Activated T-cell treated with anti-CD3 and anti-CD28 coated beads, Interleukin-2, amount 50 U/mL, for 72 hours (primary cell): ENCODE results near the gene MTRF1L. TPM values are rescaled to one million over a fixed set of nuclear protein-coding genes. Genes with fewer than 3 reads are reported as not detected.
A peak's percentile ranks its signal among the peaks of the same experiment; 100 is the strongest.

Experiments used
- ATAC-seq, 2 donors: fragments of 150-1000 bp; cut with Tn5 transposase; replicated peaks in 1 of 2; 2 replicates each; pipeline ENCODE4 v1.10.0; 2021; ENCODE audit warnings: moderate library complexity in 2 of 2, mild to moderate bottlenecking in 1 of 2
- DNase-seq, 2 donors: peaks; one replicate each; pipeline ENCODE4 v3.0.0; 2021 to 2022; ENCODE audit warnings: mixed read lengths in 1 of 2
- H3K27ac Mint-ChIP-seq: one replicate; pipeline ENCODE4 v1.8.0; 2022; ENCODE audit warnings: mild to moderate bottlenecking, moderate library complexity, mixed read lengths
- H3K27me3 Mint-ChIP-seq: one replicate; pipeline ENCODE4 v1.8.0; 2022; ENCODE audit warnings: low read depth, mixed read lengths
- H3K36me3 Mint-ChIP-seq, 2 donors: one replicate each; pipeline ENCODE4 v1.8.0; 2022; ENCODE audit warnings: mixed read lengths in 2 of 2, mild to moderate bottlenecking in 1 of 2; ENCODE audit not compliant: insufficient read depth in 2 of 2
- H3K4me1 Mint-ChIP-seq: one replicate; pipeline ENCODE4 v1.8.0; 2022; ENCODE audit warnings: low read depth, mixed read lengths
- H3K4me3 Mint-ChIP-seq, 2 donors: one replicate each; pipeline ENCODE4 v1.8.0; 2022; ENCODE audit warnings: mild to moderate bottlenecking in 2 of 2, mixed read lengths in 2 of 2, moderate library complexity in 2 of 2
- H3K9me3 Mint-ChIP-seq, 2 donors: one replicate each; pipeline ENCODE4 v1.8.0; 2022; ENCODE audit warnings: mixed read lengths in 2 of 2
- total RNA-seq, 2 donors: library from RNA; stranded (reverse); gene quantifications; one replicate each; pipeline ENCODE4 v1.2.3, GENCODE V29; 2022

MTRF1L gene
- total RNA-seq, 2 donors from 2014 or later, result 13.8 to 21.1 TPM

GRCh38 chr6:152948150-152948768 is 54.2 kb downstream of the MTRF1L start:
- peak; percentile 60 to 67 for ATAC-seq
- H3K27ac Mint-ChIP-seq, result no peak overlapping the region
- peak overlapping the region in 1 of 2 donors; percentile 38 for H3K4me3 Mint-ChIP-seq
- peaks cover 31% of the 10 kb centered on the region for H3K27me3 Mint-ChIP-seq
- H3K36me3 Mint-ChIP-seq, result no peaks in the 10 kb centered on the region
- no peaks in the 10 kb centered on the region for H3K9me3 Mint-ChIP-seq
- H3K4me1 Mint-ChIP-seq, result peaks cover 19% of the 10 kb centered on the region
- peak in 1 of 2 donors; percentile 10 for DNase-seq

- DNase-seq, result no peak
- H3K4me1 Mint-ChIP-seq, result peaks cover 10% of the 10 kb centered on the region
- no peak overlapping the region for H3K4me3 Mint-ChIP-seq
- no peaks in the 10 kb centered on the region for H3K9me3 Mint-ChIP-seq
- no peaks in the 10 kb centered on the region for H3K36me3 Mint-ChIP-seq
- peaks cover 29% of the 10 kb centered on the region for H3K27me3 Mint-ChIP-seq
- H3K27ac Mint-ChIP-seq, result no peak overlapping the region
- ATAC-seq, result no peak
Measured at GRCh38 chr6:152946995-152947394, 55.5 kb downstream of the MTRF1L start.

- Mint-ChIP-seq H3K4me3 (no peak overlapping the region), H3K27ac (no peak overlapping the region), H3K4me1 (peaks cover 8% of the 10 kb centered on the region), H3K9me3 (no peaks in the 10 kb centered on the region), H3K27me3 (peaks cover 33% of the 10 kb centered on the region), H3K36me3 (no peaks in the 10 kb centered on the region)
- ATAC-seq (no peak), DNase-seq (no peak)
Measured at GRCh38 chr6:152946484-152946883, 56.0 kb downstream of the MTRF1L start.

- peaks cover 8% of the 10 kb centered on the region for H3K4me1 Mint-ChIP-seq
- H3K27ac Mint-ChIP-seq, result no peak overlapping the region
- H3K9me3 Mint-ChIP-seq, result no peaks in the 10 kb centered on the region
- peaks cover 33% of the 10 kb centered on the region for H3K27me3 Mint-ChIP-seq
- H3K36me3 Mint-ChIP-seq, result no peaks in the 10 kb centered on the region
- DNase-seq (no peak), ATAC-seq (no peak)
- no peak overlapping the region for H3K4me3 Mint-ChIP-seq
Measured at GRCh38 chr6:152943260-152943897, 59.1 kb downstream of the MTRF1L start.

- H3K4me3 Mint-ChIP-seq, result no peak overlapping the region
- H3K4me1 Mint-ChIP-seq, result no peaks in the 10 kb centered on the region
- ATAC-seq (no peak), DNase-seq (no peak)
- peaks cover 30% of the 10 kb centered on the region for H3K27me3 Mint-ChIP-seq
- no peaks in the 10 kb centered on the region for H3K9me3 Mint-ChIP-seq
- no peaks in the 10 kb centered on the region for H3K36me3 Mint-ChIP-seq
- H3K27ac Mint-ChIP-seq, result no peak overlapping the region
Measured at GRCh38 chr6:152942319-152942869, 60.1 kb downstream of the MTRF1L start.

- H3K4me3 Mint-ChIP-seq, result no peak overlapping the region
- no peak for DNase-seq
- no peak for ATAC-seq
- peaks cover 37% of the 10 kb centered on the region for H3K27me3 Mint-ChIP-seq
- no peak overlapping the region for H3K27ac Mint-ChIP-seq
- no peaks in the 10 kb centered on the region for H3K4me1 Mint-ChIP-seq
- H3K9me3 Mint-ChIP-seq, result no peaks in the 10 kb centered on the region
- H3K36me3 Mint-ChIP-seq, result no peaks in the 10 kb centered on the region
Measured at GRCh38 chr6:152941746-152942145, 60.8 kb downstream of the MTRF1L start.

Other genes starting within 250 kb of the MTRF1L start
- gene FBXO5, start 19.7 kb downstream of the MTRF1L start, total RNA-seq, result 10 to 100 TPM; 40.8 to 41.4 TPM
- gene RGS17, start 128.6 kb upstream of the MTRF1L start, total RNA-seq, result not detected